CD4-positive, alpha-beta T cell treated with Interleukin-6 for 4 hours (primary cell): Measurements from ENCODE around the gene TWNK.

ENCODE experiments used
- DNase-seq: peaks from one replicate; pipeline ENCODE4 v3.0.0-alpha.2; 2020; ENCODE audit warnings: mixed read lengths

The TWNK gene

GRCh38 chr10:100986952-100987684, at the start of gene TWNK, which contains the start of gene MRPL43:
TSS of gene TWNK (plus strand) at chr10:100987543. CDS start at chr10:100988211, 668 bp downstream.
TSS of gene MRPL43 (minus strand) at chr10:100987497. CDS start at chr10:100987443, 54 bp downstream.
- DNase-seq: peak; percentile 88

GRCh38 chr10:100939763-100940344, 47.5 kb upstream of the TWNK start:
- no peak for DNase-seq

GRCh38 chr10:100942229-100942628, 45.1 kb upstream of the TWNK start:
- no peak for DNase-seq

DNA sequence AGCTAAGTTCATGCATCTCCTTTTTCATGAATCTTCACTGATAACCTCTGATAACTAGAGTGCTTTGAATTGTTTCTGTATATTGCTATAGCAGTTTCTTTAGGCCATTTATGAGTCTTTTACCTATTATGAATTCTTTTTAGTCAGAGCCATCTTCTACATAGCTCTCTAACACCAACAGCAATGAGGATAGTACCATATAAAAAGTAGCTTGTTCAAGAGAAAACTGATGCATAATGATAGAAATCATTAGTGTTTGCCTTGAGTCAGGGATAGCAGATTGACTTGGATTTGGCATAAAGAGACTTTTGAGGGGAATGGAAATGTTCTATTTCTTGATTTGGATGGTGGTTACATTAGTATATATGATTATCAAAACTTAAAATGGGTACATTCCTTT, 43.8 kb upstream of the TWNK start:
- DNase-seq: no peak

- DNase-seq: no peak
Measured at GRCh38 chr10:100945754-100946153, 41.6 kb upstream of the TWNK start.

- DNase-seq: no peak
Measured at GRCh38 chr10:100948916-100949315, 38.4 kb upstream of the TWNK start.

DNA sequence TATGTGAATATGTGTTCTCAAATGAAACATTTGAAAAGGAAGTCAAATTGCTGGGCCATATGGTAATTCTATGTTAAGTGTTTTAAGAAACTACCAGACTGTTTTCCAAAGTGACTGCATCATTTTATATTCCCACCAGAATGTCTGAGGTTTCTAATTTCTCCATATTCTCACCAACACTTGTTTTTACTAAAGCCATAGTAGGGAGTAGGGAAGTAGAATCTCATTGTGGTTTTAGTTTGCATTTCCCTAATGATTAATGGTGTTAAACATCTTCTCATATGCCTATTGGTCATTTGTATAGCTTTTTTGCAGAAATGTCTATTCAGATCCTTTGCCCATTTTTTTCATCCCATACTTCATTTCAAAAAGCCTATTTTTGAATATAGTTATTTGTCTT, 27.1 kb upstream of the TWNK start:
- no peak for DNase-seq

DNA sequence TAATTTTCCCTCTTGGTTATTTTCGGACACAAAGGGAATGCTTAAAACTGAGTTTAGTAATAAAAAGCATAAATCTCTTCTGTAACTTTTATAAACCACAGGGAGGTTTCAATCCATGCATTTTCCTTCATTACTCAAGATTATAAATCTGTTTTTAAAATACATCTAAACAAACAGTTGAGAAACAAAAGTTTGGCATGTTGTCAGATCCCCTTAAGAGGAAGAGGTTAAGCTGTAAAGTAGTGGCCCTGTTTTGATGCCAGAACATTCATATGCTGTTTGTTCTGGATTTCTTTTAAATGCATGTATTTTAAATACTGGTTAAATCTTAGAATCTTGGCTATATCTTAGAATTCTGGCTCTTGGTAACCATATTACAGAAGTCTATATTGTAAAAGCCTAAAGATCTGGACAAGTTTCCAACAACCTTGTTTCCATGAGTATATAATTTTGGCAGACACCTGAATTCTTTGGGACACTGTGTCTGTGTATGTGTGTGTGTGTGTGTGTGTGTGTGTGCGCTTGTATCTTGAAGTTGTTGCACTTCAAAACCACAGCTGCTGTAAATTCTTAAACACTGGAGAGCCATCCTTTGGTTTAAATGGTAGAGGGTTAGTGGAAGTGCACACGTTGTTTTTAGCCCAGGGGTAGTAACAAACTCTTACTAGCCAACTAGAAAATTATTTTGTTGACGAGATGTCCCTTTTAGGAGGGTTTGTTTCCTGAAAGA, 24.8 kb upstream of the TWNK start:
- DNase-seq: no peak

GRCh38 chr10:100963826-100964225, 23.5 kb upstream of the TWNK start:
- DNase-seq: no peak

- no peak for DNase-seq
Measured at GRCh38 chr10:100965820-100966219, 21.5 kb upstream of the TWNK start.

GRCh38 chr10:100966887-100967286, 20.5 kb upstream of the TWNK start:
- DNase-seq: no peak

DNA sequence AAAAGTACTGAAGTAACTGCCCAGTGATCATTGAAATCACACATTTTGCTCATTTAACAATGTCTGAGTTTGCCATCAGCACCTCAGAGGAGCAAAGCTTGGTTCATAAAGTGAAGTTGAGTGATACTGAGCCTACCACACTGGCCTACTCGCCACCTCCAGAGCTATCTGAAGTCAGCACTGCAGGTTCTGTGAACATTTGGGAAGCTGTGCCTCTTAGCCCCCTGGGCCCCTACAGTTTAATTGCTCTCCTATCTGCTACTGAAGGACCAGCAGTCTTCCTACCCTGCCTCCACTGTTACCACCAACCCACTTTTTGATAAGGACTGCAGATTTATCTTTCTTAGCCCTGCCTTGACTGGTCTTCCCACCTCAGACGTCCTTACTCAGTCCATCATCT, 20.0 kb upstream of the TWNK start:
- no peak for DNase-seq

DNA sequence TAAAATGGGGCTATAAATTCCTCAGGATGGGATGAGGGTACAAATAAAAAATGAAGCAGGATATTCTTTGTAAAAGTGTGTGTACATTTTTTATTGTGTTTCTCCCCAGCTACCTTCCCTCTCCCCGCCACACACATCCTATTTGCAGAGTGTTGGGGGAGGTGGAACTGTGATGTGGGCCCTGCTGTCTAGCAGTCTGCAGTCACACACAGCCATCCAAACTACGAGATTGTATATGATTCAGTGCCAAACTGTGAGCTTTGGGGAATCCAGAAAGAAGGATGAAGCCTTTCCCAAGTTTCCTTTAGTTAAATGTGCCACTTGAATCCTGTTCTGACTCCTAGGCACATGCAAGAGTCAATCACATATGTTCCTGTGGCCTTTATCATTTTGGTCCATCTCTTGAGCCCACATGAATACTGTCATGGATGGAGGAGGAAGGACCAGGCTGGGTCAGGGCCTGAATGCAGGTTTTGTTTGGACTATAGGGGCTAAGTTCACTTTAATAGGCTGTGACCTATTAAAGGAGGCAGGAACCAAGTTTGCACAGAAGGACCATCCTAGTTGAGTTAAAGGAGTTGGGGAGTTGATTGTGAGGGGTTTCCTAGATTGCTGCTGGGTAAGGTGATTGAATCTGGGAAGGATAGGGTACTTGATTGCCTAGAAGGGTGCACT, 19.1 kb upstream of the TWNK start:
- DNase-seq: no peak

DNA sequence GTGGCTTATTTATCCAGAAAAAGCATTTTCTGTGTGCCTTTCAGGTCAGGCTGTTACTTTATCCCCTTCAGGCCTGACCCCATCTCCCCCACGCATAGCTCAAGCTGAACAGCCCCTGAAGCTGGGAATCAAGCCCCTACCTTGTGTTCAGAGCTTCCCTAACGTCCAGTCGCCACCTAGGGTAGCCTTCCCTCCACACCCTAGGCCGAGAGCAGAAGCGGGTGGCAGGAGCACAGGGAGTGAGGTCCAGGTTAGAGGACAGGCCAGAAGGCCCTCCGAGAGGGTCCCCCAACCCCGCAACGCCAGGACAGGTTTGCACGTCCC, 18.5 kb upstream of the TWNK start:
- no peak for DNase-seq

GRCh38 chr10:100969187-100970075, 17.9 kb upstream of the TWNK start, which contains the start of gene SEMA4G:
TSS of gene SEMA4G (plus strand) at chr10:100969504. CDS start at chr10:100972913, 3,409 bp downstream.
- peak; percentile 70 for DNase-seq

- DNase-seq: peak; percentile 57
Measured at GRCh38 chr10:100970076-100970913, 17.0 kb upstream of the TWNK start.

- no peak for DNase-seq
Measured at GRCh38 chr10:100970914-100971811, 16.2 kb upstream of the TWNK start.

DNA sequence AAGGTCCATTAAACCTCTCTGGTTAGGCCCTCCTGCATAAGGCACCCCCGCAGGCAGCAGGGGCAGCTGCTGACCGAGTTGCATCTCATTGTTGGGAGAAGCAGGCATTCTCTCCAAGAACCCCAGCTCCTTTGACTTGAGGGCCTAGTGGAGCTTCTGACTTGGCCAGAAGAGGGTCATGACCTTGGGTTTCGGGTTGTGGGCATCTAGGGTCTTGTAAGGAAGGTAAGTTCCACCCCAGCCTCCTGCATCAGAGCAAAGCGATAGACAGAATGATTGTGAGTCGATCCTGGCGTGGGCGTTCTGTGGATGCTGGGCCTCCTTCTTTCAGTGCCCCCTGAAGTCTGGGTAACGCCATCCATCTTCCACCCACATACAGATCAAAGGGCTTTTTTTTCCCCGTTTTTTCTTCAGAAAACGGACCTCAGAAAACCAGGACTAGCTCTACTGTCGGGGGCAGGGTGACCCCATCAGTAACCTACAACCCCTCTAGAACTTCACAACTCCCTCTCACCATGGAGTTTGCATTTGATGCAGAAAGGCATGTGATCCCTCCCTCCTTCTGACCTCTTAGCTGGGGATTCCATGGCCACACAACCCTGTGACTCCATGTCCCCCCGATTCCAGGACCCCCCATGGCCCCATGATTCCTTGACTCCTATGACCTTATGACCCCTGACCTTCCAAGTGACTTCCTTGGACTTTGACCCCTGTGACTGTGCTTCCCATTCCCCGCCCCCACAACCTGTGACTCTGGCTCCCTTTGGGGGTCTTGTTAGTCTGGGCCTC, 15.0 kb upstream of the TWNK start:
- DNase-seq: no peak

GRCh38 chr10:100972904-100973535, 14.3 kb upstream of the TWNK start:
- DNase-seq: no peak
